ENCODE results near the gene ATAD1. TPM values are rescaled to one million over a fixed set of nuclear protein-coding genes. Genes with fewer than 3 reads are reported as not detected.
"Not testable (repeated sequence)": the region's sequence is repeated elsewhere in the genome, so short reads cannot be mapped to it uniquely, and the experiment has no call there.

ATAD1 gene
- total RNA-seq, 1 donor from 2014 or later: 48.0 TPM

- peak; percentile 71 for TF ChIP-seq CTCF (IDR thresholded peaks at IDR 0.05; ENCODE audit: insufficient read depth, low read length, poor library complexity, severe bottlenecking)
- H3K4me3 ChIP-seq (ENCODE audit: low read depth, low read length): no peak overlapping the region
- DNase-seq (ENCODE audit: low read depth): no peak
- no peaks in the 10 kb centered on the region for H3K27me3 ChIP-seq (ENCODE audit: control insufficient read depth, insufficient read depth, low read length)
- no peaks in the 10 kb centered on the region for H3K36me3 ChIP-seq (ENCODE audit: control insufficient read depth, insufficient read depth, low read length)
These were observed 42.2 kb upstream of the ATAD1 start for GRCh38 chr10:87860156-87860795.

- not testable (repeated sequence) for H3K36me3 ChIP-seq (ENCODE audit: control insufficient read depth, insufficient read depth, low read length); H3K4me3 ChIP-seq (ENCODE audit: low read depth, low read length); DNase-seq (ENCODE audit: low read depth); H3K27me3 ChIP-seq (ENCODE audit: control insufficient read depth, insufficient read depth, low read length)
These were observed 37.6 kb upstream of the ATAD1 start for GRCh38 chr10:87855665-87856064.

- not testable (repeated sequence) for H3K36me3 ChIP-seq (ENCODE audit: control insufficient read depth, insufficient read depth, low read length); H3K4me3 ChIP-seq (ENCODE audit: low read depth, low read length); DNase-seq (ENCODE audit: low read depth); H3K27me3 ChIP-seq (ENCODE audit: control insufficient read depth, insufficient read depth, low read length)
These were observed 37.2 kb upstream of the ATAD1 start for GRCh38 chr10:87855247-87855646.

GRCh38 chr10:87852089-87852488 is 34.1 kb upstream of the ATAD1 start:
- DNase-seq (ENCODE audit: low read depth): no peak
- H3K36me3 ChIP-seq (ENCODE audit: control insufficient read depth, insufficient read depth, low read length): no peaks in the 10 kb centered on the region
- H3K4me3 ChIP-seq (ENCODE audit: low read depth, low read length): no peak overlapping the region
- H3K27me3 ChIP-seq (ENCODE audit: control insufficient read depth, insufficient read depth, low read length): no peaks in the 10 kb centered on the region
- TF ChIP-seq CTCF (IDR thresholded peaks at IDR 0.05; ENCODE audit: insufficient read depth, low read length, poor library complexity, severe bottlenecking): no peak

GRCh38 chr10:87850742-87851205 is 32.7 kb upstream of the ATAD1 start:
- Histone ChIP-seq H3K36me3 (ENCODE audit: control insufficient read depth, insufficient read depth, low read length) (no peaks in the 10 kb centered on the region), H3K4me3 (ENCODE audit: low read depth, low read length) (no peak overlapping the region)
- DNase-seq (ENCODE audit: low read depth): no peak

GRCh38 chr10:87849001-87849400 is 31.0 kb upstream of the ATAD1 start:
- no peaks in the 10 kb centered on the region for H3K27me3 ChIP-seq (ENCODE audit: control insufficient read depth, insufficient read depth, low read length)
- no peak for TF ChIP-seq CTCF (IDR thresholded peaks at IDR 0.05; ENCODE audit: insufficient read depth, low read length, poor library complexity, severe bottlenecking)
- DNase-seq (ENCODE audit: low read depth): no peak
- no peaks in the 10 kb centered on the region for H3K36me3 ChIP-seq (ENCODE audit: control insufficient read depth, insufficient read depth, low read length)
- no peak overlapping the region for H3K4me3 ChIP-seq (ENCODE audit: low read depth, low read length)

More at GRCh38 chr10:87850742-87851205, 32.7 kb upstream of the ATAD1 start:
- TF ChIP-seq CTCF (IDR thresholded peaks at IDR 0.05; ENCODE audit: insufficient read depth, low read length, poor library complexity, severe bottlenecking): peak; percentile 60
- H3K27me3 ChIP-seq (ENCODE audit: control insufficient read depth, insufficient read depth, low read length): no peaks in the 10 kb centered on the region

- H3K27me3 ChIP-seq (ENCODE audit: control insufficient read depth, insufficient read depth, low read length): no peaks in the 10 kb centered on the region
- no peak for DNase-seq (ENCODE audit: low read depth)
- H3K36me3 ChIP-seq (ENCODE audit: control insufficient read depth, insufficient read depth, low read length): no peaks in the 10 kb centered on the region
- H3K4me3 ChIP-seq (ENCODE audit: low read depth, low read length): no peak overlapping the region
- no peak for TF ChIP-seq CTCF (IDR thresholded peaks at IDR 0.05; ENCODE audit: insufficient read depth, low read length, poor library complexity, severe bottlenecking)
These were observed 29.5 kb upstream of the ATAD1 start for GRCh38 chr10:87847550-87847949.

- H3K4me3 ChIP-seq (ENCODE audit: low read depth, low read length); H3K27me3 ChIP-seq (ENCODE audit: control insufficient read depth, insufficient read depth, low read length); DNase-seq (ENCODE audit: low read depth); H3K36me3 ChIP-seq (ENCODE audit: control insufficient read depth, insufficient read depth, low read length): not testable (repeated sequence)
These were observed 28.7 kb upstream of the ATAD1 start for GRCh38 chr10:87846711-87847110.

Measured in kidney epithelial cell (primary cell).